HG02938 (cell line): ENCODE results near the gene RASSF6.
"Not testable (repeated sequence)": the region's sequence is repeated elsewhere in the genome, so short reads cannot be mapped to it uniquely, and the experiment has no call there.

Experiments
- ATAC-seq: cut with Tn5 transposase; IDR thresholded peaks from one replicate; pipeline ENCODE4 v1.9.1; 2021; ENCODE audit warnings: mild to moderate bottlenecking, moderate library complexity; ENCODE audit not compliant: unreplicated experiment

RASSF6 gene

GRCh38 chr4:73613130-73613529, 7.1 kb downstream of the RASSF6 start:
- ATAC-seq, result no peak

GRCh38 chr4:73612032-73612431, 8.2 kb downstream of the RASSF6 start:
- ATAC-seq, result no peak

GRCh38 chr4:73609706-73610105, 10.5 kb downstream of the RASSF6 start:
- ATAC-seq, result no peak

GRCh38 chr4:73608689-73609594, 11.3 kb downstream of the RASSF6 start:
- ATAC-seq, result no peak

DNA sequence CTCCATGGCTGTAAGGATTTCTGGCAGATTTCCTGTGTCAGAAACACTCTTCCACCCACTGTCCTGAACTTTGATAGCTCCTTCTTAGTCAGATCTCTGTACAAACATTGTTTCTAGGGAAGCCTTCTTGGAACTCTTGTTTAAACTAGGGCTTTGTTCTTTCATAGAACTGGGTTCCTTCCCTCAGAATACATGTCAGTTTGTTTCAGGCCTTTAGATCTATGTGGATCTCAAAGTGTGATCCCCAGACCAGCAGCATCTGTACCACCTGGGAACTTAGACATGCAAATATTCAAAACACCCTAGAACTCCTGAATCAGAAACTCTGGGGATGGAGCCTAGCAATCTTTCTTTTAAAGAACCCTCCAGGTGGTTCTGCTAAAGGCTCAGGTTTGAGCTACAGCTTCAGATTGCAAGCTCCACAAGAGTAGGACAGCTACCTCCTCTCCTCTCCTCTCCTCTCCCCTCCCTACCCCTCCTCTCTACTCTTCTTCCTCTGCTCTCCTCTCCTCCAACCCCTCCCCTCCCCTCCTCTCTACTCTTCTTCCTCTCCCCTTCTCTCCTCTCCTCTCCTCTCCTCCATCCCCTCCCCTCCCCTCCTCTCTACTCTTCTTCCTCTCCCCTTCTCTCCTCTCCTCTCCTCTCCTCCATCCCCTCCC, 12.7 kb downstream of the RASSF6 start:
- no peak for ATAC-seq

- peak; percentile 67 for ATAC-seq
Measured at GRCh38 chr4:73606465-73606974, 13.7 kb downstream of the RASSF6 start.

GRCh38 chr4:73603854-73604584, 16.2 kb downstream of the RASSF6 start:
- ATAC-seq, result no peak

GRCh38 chr4:73603271-73603710, 16.9 kb downstream of the RASSF6 start:
- peak; percentile 66 for ATAC-seq

DNA sequence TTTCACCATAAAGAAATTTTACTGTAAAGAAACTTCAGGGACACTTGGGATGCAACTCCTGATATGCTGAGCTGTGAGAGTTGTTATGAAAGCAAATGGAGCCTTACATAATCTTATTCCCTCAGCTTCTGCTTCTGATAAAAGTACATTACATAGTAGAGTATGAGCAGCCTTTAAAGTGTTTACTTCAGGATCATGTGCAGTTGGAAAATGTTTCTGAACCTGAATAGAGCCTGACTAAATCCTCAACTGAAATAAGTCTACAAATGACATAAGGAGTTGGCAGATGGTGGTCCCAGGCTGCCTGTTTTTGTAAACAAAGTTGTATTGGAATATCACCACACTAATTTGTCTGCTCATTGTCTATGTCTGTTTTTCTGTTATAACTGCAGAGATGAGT, 19.3 kb downstream of the RASSF6 start:
- ATAC-seq, result no peak

GRCh38 chr4:73599182-73599581, 21.1 kb downstream of the RASSF6 start:
- no peak for ATAC-seq

- no peak for ATAC-seq
Measured at GRCh38 chr4:73597594-73597993, 22.6 kb downstream of the RASSF6 start.

DNA sequence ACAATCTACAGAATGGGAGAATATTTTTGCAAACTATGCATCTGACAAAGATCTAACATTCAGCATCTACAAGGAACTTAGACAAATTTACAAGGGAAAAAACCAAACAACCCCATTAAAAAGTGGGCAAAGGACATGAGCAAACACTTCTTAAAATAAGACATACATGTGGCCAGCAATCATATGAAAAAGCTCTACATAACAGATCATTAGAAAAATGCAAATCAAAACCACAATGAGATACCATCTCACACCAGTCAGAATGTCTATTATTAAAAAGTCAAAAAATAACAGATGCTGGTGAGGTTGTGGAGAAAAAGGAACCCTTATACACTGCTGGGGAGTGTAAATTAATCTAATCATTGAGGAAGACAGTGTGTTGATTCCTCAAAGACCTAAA, 23.1 kb downstream of the RASSF6 start:
- ATAC-seq, result not testable (repeated sequence)

GRCh38 chr4:73596001-73596400, 24.2 kb downstream of the RASSF6 start:
- no peak for ATAC-seq

DNA sequence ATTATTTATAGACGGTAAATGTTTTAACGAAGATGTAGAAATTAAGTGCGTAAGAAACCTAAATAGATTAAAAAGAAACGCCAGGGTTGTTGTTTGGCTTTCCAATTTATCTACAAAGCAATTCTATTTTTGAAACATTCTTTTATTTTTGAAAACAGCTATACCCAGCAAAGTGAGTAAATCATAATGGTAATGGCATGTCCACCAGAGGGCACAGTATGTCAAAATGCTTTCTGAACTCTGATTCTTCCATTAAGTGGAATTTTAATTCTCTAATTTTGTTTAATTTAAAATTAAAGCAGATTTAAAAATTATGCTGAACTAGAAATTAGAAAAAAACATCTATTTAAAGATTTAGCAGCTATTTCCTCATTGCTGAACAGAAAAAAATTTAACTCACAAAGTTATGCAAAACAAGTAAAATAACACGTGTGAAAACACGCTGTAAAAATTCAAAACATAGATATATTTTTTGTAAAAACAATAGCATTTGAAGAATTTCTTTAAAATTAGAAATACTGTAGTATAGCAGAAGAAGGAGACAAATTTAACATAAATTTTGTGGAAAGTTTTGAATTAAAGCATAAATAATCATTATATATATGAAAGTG, 26.5 kb downstream of the RASSF6 start:
- no peak for ATAC-seq

GRCh38 chr4:73589887-73590801, 30.1 kb downstream of the RASSF6 start:
- ATAC-seq, result peak; percentile 97

GRCh38 chr4:73589261-73589847, 30.9 kb downstream of the RASSF6 start:
- peak; percentile 23 for ATAC-seq

DNA sequence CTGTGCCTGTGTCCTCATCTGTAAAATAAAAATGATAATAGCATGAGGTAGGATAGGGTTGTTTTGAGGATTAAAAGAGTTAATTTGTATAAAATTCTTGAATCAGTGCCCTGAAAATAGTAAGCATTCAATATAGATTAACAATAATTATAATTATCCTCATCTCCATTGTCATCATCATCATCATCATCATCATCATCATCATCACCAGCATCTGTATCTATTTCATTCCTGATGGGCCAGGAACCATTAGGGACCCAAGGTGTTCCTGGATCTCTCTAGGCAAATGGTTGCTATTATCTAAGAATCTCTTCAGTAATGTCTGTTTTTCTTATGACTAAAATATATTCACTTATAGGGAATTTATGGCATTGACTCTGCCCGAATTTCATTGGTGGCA, 31.6 kb downstream of the RASSF6 start:
- no peak for ATAC-seq

- ATAC-seq, result no peak
Measured at GRCh38 chr4:73586666-73587065, 33.6 kb downstream of the RASSF6 start.

DNA sequence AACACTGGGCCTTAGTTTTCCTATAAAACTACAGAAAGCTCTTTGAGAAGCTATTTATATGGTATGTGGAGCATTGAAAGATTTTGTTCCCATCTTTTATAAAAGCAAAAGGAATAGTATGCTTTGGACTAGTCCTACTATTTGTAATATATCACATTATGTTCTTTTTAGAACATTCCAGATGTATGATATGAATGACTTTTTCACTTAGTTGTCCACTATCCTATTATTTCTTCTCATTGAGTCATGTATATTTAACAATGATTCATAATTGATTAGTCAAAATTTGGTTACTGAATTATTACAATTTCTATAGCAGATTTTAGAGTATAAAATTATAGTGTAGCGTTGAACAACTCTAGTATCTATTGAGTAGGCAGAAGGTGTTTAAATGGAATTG, 34.2 kb downstream of the RASSF6 start:
- ATAC-seq, result no peak
